HG03442 (cell line): ENCODE results near the gene UBE2G2.

Source experiments
- ATAC-seq: cut with Tn5 transposase; IDR thresholded peaks from one replicate; pipeline ENCODE4 v1.9.1; 2021; ENCODE audit warnings: mild to moderate bottlenecking, moderate library complexity; ENCODE audit not compliant: unreplicated experiment

Gene UBE2G2

DNA sequence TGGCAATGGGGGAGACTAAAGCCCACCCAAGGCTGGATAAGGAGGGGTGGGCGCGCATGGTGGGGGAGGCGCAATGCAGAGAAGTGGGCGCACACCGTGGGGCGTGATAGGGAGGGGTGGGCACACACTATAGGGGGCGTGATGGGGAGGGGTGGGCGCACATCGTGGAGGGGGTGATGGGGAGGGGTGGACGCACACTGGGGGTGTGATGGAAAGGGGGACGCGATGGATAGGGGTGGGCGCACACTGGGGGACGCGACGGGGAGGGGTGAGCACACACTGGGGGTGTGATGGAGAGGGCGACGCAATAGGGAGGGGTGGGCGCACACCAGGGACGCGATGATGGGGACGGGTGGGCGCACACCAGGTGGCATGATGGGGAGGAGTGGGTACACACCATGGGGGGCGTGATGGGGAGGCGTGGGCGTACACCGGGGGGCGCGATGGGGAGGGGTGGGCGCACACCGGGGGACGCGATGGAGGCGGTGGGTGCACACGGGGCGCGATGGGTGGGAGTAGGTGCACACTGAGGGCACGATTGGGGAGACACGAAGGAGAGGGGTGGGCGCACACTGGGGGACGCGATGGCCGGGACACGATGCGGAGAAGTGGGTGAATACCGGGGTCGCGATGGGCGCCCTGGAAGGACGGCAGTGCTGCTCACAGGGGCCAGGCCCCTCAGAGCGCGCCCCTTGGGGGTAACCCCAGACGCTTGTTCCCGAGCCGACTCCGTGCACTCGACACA, 15.3 kb upstream of the UBE2G2 start:
- no peak for ATAC-seq

DNA sequence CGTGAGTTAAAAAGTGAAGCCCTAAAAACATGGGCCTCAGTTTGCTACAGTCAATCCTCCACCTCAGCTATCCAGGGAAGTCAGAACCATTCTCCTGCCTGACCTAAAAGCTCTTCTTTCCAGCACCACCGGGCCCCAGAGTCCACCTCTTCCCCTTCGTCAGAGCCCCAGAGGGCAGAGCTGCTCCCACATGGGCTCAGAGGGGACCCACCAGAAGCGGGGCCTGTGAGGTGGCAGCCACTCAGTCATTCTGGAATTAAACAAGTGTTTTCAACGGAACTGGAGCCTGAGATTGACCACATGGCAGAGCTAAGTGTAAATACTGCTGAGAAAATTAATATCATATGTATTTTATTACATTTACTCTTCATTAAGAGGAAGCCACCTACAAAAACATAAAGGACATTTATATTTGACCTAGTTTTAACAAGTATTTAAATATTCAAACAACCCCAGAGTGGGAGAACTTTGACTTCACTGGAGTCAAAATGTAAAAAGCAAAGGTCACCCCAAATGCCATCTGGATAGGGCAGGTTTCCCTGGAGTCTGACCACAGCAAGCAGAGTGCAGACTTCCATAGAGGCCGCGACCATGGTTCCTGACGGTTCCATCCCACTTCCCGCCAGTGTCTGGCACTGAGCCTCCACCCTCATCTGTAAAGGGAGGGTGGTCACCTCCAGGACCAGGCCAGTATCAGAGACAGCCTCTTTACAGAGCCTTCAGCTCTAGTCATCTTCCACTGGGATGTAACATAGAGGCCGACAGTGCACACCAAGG, 14.4 kb upstream of the UBE2G2 start:
- no peak for ATAC-seq

DNA sequence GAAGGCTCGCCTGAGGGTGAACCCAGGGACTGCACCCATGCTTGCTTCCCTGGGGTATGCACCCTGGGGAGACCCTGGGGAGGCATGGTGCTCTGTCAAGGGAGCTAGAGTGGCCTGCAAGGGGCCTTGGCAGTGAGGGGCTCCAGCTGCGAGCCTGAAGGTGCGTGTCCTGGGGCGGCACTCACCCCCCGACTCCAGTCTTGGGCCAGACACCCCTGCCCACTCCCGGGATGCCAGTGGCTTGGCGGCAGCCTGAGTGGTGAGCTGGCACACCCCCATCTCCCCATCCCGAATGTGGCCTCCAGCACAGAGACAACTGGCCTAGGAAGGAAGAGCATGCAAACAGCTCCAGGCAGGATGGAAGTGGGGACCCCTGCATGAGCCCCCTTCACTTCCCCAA, 13.6 kb upstream of the UBE2G2 start:
- no peak for ATAC-seq

DNA sequence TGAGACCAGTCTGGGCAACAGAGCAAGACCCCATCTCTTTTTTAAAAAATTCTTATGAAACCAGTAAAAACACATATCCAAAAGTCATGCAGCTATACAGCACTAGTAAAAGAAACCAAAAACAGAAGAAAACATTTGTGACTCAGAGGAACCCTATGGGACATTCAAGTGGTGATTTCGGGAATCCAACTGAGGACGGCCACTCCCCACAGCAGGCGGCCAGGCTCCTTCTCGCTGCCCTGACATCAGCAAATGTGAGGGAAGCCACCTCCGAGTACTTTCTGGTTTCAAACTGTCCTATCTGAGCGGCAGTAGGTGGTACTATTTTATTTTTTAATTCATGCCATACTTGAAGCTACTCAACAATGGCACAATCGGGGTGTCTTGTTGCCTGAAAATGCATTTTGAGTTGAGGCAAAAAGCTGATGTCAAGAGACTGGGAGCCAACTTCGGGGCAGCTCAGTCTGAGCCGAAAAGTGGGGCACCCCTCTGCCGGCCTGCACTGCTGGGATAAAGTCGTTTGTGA, 12.9 kb upstream of the UBE2G2 start:
- no peak for ATAC-seq

DNA sequence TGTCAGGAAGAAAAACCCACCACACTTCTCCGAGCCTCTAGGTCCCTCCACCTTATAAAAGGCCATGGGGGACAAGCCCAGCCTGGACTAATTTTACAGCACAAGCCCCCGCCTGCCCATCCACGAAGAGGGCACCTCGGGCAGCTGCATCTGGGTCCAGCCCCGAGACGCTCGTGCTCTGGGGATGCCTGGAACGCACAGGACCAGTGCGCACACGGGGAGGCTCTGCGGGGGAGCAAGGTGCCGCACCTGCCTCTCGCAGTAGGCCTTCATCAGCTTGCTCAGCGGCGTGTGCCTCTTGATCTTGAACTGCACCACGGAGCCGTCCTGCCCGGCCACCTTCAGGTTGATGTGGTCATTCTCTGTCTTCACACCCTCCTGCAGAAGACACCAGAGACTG, 12.1 kb upstream of the UBE2G2 start:
- no peak for ATAC-seq

DNA sequence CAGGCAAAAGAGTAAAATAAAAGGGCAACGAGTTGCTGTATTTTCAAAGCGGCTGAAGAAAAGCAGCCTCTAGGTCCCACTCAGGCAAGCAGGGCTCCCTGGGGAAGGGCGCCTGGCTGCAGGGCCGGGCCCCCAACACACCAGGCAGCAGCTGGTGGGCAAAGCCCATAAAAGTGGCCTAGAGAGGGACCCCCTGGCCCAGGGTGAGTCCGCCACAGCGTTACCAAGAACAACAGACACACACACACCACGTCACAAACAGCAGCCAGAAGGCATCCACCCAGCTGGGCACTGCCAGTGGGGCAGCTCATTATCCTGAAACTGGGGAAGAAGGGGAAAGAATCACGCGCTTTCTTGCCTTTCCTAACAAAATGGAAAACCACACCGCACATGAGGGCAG, 11.5 kb upstream of the UBE2G2 start:
- no peak for ATAC-seq

DNA sequence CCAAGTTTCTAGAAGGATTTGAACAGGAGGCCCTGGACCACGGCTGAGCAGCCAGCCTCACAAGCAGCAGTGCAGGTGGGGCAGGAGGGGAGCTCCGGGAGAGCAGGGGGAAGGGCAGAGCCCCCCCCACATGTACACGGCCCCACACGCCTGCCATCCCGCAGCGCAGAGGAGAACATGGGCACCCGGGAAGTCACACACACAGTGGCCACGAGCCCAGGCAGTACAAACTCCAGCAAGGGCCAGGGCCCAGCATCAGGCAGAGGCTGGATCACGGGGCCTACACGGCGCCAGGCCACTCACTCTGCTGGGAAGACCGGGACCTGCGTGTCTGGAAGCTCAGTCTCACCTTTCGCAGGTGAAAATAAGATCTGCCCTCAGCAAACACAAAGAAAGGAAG, 11.0 kb upstream of the UBE2G2 start:
- ATAC-seq, result no peak

DNA sequence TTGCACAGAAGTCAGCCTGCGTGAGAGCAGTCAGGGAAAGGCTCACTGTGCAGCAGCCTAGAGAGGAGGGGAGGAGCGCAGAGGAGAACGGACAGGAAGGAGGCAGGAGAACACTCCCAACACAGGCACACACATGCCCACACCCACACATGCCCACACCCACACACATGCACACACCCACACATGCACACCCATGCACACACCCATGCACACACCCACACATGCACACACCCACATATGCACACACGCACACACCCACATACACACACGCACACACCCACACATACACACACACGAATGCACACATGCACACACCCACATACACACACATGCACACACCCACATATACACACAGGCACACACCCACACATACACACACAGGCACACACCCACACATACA, 9.2 kb upstream of the UBE2G2 start:
- no peak for ATAC-seq

DNA sequence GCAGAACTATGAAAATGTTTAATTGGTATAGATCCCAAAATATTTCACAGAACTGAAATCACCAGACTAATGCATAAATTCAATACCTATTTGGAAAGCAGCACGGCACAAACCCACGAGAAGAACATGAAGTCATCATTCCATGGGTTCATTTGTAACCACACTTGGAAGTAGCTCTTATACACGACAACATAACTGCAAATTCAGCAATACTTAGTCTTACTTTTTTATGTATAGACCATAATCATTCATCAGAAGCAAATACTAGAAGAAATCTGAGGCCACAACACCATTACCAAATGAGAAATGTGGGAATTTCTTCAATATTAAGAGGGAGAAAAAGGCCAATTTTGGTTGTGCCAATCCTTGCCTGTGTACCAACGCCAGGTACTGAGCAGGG, 4.2 kb upstream of the UBE2G2 start:
- ATAC-seq, result no peak

DNA sequence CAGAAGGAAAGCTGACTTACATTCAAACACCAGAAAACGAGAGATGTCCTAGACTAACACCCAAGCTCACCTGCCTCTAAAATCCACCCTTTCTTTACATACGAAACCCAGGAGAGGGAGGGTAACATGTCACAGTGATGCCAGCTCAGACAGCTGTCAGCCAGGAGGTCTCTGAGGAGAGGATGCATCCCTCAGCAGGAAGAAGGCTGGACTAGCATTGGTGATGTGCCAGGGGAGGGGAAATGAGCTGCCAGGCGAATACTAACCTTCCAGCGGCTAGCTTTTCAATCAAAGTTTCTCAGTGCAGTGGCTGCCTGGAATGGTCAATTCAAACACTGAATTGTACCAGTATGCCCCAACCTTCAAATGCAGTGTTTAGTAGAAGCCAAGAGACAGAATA, 3.6 kb upstream of the UBE2G2 start:
- ATAC-seq, result no peak

DNA sequence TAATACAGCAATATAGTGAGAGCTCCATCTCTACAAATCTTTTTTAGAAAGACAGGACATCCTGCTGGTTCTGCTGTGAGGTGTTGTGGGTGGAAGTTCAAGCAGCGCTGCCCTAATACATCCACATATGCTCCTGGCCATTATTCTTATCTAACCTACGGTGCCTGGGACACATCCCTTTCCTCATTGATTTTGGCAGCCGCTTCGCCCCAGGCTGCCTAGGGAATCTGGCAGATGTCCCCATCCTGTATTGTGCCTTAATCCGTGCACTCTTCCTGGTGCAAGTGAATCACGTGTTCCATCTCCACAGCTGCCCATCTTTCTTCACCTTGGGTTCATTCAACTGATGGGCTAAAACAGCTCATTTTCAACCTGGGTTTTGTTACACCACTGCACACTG, 3.1 kb upstream of the UBE2G2 start:
- no peak for ATAC-seq

DNA sequence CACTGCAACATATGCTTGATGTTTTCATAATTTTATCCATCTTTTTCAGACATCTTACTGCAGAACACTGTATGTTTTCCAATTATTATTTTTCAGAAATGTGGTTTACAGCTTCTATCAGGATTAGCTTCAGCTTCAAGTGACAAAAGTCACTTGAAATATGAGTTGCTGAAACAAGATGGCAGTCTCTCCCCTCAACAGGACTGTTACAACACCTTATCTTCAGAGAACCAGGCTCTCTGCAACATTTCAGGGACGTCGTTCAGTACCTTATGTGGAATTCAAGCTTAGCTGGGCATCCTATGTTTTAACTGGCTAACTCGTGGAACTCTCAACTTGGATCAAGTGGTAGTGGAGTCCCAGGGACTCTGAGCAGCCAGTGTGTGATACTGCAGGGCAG, 2.0 kb upstream of the UBE2G2 start:
- no peak for ATAC-seq

DNA sequence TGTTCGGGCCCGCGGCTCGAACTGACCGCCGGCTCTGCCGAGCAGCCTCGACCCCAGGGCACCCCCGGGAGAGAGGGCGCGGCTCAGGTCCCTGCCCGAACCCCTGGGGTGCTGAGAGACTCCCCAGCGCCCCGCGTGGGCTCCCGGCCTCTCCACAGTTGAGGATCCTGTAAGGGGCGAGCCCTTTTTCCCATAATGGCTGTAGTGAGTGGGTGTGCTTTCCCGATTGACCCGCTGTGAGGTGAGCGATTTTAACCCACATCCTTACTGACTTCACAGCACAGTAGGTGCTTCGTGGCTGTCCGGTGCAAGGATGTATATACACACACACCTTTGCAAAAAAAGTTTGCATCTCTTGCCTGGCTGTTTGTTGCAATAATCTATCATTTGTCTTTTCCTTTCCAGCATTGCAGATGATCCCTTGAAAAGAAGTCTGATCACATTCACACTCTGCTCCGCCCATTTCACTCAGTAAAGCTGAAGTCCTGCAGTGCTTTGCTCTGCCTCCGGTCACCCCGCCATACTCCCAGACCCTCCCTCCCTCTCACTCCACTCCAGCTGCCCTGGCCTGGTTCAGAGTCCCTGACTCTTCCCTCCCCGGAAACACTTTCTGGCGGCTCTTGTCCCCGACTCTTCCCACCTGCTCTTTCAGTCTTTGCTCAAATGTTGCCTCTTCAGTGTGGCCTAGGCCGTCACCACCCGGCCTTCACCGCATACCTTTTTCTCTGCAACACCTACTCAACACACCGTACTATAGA, 955 bp upstream of the UBE2G2 start:
- no peak for ATAC-seq

DNA sequence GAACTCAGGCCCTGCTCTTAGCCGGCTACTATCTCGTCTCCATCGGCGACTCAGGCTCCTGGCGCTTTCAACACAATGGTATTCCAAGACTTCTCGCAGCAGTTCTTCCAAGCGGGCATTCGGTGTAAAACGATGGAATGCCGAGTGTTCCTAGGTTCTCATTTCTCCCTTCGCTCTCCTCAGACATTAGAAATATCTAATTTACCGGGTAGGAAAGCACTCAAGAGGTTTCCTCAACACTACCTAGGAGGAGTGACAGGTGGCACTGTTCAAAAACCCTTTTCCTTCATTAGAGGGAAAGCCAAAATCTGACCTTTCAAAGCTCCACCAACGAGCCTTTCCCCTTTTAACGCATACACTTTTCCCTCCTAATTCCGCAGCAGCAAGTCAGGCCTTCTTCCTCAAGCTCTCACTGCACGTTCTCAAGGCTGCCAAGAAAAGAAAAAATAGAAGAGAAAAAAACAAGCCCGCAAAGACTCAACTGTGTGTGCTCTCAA, 601 bp downstream of the UBE2G2 start:
- no peak for ATAC-seq

DNA sequence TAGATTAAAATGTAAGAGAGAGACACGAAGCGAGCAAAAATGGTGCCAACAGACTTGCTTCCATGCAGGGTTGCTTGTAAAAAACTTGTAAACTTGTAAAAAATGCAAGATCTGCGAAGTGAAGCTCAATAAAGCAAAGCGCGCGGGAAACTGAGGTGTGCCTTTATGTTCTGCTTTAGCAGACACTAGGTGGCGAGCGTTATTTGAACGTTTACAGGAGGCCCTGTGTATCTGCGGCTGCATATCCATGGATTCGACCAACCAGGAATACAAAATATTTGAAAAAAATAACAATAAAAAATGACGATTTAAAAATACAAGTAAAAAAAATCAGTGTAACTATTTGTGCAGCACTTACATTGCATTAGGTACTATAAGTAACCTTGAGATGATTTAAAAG, 1.5 kb downstream of the UBE2G2 start:
- ATAC-seq, result no peak

DNA sequence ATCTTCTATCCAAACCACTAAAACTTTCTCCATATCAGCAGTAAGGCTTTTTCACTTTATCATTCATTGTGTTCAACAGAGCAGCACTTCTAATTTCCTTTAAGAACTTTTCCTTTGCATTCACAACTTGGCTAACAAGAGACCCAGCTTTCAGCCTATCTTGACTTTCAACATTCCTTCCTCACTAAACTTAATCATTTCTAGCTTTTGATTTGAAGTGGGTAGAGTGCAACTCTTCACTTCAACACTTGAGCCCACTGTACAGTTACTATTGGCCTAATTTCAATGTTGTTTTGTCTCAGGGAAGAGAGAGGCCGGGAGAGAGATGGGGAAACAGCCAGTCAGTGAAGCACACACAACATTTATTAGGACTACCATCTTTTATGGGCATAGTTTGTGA, 2.0 kb downstream of the UBE2G2 start:
- ATAC-seq, result no peak

DNA sequence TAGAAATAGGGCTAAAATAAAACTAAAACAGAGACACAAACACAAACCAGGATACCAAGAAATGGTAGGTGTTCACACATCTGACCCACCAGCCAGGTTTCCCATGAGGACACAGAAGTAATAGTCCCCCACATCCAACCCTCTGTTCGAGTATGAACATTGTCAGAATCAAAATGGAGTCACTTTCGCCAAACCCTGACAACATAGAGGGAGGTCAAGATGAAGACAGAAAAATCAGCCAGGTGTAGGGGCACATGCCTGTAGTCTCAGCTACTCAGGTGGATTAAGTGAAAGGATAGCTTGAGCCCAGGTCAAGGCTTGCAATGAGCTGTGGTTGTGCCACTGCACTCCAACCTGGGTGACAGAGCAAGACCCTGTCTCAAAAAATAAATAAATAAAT, 3.8 kb downstream of the UBE2G2 start:
- ATAC-seq, result no peak

DNA sequence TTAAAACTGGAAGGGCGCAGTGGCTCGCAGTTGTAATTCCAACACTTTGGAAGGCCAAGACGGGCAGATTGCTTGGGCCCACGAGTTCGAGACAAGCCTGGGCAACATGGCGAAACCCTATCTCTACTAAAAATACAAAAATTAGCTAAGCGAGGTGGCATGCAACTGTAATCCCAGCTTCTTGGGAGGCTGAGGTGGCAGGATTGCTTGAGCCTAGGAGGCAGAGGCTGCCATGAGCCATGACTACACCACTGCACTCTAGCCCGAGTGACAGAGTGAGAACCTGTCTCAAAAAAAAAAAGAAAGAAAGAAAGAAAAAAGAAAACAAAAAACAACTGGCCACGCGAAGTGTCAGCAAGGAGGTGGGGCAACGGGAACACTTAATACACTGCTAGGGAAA, 6.3 kb downstream of the UBE2G2 start:
- no peak for ATAC-seq

DNA sequence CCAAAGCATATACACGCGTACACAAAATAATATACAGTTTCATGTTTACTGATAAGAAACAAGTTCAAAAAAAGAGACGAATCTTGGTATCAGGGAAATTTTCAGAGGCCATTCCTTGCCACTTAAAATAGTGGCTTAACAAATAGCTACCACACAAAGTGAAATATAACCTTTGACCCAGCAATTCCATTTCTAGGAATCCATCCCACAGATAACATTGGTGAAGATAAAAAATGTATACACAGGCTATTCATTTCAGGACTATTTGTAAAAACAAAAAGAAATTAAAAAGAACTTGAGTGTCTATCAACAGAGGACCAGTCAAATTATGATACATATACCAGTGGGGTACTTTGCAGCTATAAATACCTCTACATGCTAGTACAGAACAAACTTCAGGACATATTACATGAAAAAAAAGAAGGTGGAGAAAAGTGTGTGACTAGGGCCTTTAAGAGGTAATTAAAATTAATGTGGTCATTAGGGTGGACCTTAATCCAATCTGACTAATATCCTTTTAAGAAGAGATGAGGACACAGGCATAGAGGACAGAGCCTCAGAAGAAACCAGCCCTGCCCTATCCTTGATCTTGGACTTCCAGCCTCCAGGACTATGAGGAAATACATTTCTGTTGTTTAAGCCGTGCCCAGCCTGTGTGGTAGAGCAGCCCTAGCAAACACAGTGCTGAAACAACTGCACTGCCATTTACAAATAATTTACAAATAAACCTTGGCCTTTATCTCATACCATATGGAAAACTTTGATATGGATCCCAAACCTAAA, 7.8 kb downstream of the UBE2G2 start:
- no peak for ATAC-seq

DNA sequence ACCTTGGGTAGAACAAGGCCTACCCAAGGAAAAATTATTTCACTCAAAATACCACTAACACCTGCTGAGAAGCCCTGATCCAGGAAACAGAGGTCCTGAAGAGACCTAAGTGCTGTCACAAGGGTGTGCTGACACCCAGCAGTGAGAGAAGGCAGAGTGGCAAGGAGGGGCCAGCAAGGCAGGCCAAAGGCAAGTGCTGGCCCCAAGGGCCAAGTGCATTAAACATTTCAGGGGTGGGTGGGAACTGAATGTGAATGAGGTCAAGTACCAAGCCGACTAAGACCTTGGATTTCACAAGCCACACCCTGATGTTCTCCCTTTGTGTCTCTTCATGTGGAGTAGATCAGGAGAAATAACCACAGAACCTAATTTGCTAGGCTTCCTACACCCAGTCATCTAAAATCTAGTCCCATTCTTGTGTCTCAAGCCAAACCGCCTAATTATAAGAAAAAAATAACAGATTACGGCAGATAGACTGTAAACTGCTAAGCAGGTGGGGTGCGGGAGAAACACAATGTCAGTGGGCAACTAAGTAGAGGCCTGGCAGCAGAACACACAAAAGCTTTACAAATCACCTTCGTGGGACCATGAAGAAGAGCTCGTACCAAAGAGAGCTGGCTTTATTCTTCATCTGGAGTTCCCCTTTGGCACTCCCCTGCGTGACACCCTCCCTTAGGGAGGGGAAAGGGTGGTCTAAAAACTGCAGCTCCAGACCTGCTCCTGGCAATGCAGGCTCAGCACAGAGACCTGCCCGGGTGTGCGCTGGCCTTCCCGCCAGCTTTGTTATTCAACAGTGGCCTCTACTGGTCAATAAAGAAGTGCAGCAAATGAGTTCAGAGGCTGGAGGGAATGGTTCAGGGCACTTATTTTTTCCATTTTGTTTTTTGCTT, 8.7 kb downstream of the UBE2G2 start:
- ATAC-seq, result no peak
